ENCODE results near the gene NCAPD3.
"Not testable (repeated sequence)": the region's sequence is repeated elsewhere in the genome, so short reads cannot be mapped to it uniquely, and the experiment has no call there.

The NCAPD3 gene

GRCh38 chr11:134126217-134126822 is 97.4 kb downstream of the NCAPD3 start:
- no peak for DNase-seq

- no peak for DNase-seq
Observed at GRCh38 chr11:134125507-134125906, 98.3 kb downstream of the NCAPD3 start.

GRCh38 chr11:134124660-134125451 is 98.9 kb downstream of the NCAPD3 start:
- no peak for DNase-seq

GRCh38 chr11:134120921-134121526 is 102.7 kb downstream of the NCAPD3 start:
- DNase-seq, result no peak

- no peak for DNase-seq
Observed at GRCh38 chr11:134120143-134120850, 103.5 kb downstream of the NCAPD3 start.

GRCh38 chr11:134119094-134119493 is 104.7 kb downstream of the NCAPD3 start:
- no peak for DNase-seq

- DNase-seq, result no peak
Observed at GRCh38 chr11:134118006-134118405, 105.8 kb downstream of the NCAPD3 start.

- DNase-seq, result no peak
Observed at GRCh38 chr11:134116210-134116609, 107.6 kb downstream of the NCAPD3 start.

GRCh38 chr11:134113787-134114186 is 110.0 kb downstream of the NCAPD3 start:
- DNase-seq, result not testable (repeated sequence)

GRCh38 chr11:134110252-134110815 is 113.4 kb downstream of the NCAPD3 start:
- DNase-seq, result no peak
